HG03354 (cell line): ENCODE data around the gene S100P.
"Not testable (repeated sequence)": the region's sequence is repeated elsewhere in the genome, so short reads cannot be mapped to it uniquely, and the experiment has no call there.

ENCODE experiments used
- ATAC-seq: cut with Tn5 transposase; IDR thresholded peaks from one replicate; pipeline ENCODE4 v1.9.1; 2021; ENCODE audit warnings: mild to moderate bottlenecking; ENCODE audit not compliant: unreplicated experiment, poor library complexity, severe bottlenecking

S100P gene

GRCh38 chr4:6693231-6694176, at the start of gene S100P:
TSS of gene S100P (plus strand) at chr4:6693878. CDS start at chr4:6693933, 55 bp downstream.
- ATAC-seq: no peak

DNA sequence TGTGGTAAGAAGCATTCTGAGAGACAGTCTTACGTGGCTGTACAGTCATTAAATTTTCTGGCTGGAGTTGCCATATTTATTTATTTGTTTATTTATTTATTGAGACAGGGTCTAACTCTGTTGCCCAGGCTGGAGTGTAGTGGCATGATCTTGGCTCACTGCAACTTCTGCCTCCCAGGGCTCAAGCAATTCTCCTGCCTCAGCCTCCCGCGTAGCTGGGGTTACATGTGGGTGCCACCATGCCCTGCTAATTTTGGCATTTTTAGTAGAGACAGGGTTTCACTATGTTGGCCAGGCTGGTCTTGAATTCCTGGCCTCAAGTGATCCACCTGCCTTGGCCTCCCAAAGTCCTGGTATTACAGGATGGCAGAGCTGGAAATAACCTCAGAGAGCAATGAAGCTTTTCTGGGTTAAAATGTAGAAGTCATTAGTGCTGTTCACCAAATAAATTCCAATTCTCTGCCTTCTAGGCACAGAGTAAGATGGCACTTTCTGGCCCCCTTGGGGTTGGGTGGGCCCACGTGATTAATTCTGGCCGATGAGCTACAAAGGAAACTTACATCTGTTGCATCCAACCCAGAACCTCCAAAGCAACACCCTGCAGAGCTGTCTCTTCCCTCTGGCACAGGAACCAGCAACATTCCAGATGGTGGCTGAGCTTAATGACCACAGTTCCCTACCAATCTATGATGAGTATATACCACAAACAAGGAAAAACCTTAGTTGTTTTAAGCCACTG, 48.7 kb upstream of the S100P start:
- no peak for ATAC-seq

DNA sequence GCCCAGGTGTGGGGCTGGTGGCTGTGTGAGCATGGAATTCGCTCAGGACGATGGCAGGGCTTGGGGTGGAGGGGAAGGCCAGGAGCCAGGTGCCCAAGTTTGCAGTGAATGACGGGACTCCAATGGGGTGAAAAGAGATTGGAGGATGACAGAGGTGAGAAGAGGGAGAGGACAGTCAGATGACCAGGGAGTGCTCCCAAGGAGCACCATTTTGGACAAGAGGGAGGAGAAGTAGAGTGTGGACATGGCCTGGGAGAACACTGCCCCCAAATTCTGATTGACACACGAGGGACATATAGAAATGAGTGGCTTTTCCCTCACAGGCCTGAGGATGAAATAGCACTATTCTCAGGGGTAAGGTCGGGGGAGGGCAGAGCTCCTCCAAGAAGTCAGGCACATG, 46.5 kb upstream of the S100P start:
- ATAC-seq: no peak

DNA sequence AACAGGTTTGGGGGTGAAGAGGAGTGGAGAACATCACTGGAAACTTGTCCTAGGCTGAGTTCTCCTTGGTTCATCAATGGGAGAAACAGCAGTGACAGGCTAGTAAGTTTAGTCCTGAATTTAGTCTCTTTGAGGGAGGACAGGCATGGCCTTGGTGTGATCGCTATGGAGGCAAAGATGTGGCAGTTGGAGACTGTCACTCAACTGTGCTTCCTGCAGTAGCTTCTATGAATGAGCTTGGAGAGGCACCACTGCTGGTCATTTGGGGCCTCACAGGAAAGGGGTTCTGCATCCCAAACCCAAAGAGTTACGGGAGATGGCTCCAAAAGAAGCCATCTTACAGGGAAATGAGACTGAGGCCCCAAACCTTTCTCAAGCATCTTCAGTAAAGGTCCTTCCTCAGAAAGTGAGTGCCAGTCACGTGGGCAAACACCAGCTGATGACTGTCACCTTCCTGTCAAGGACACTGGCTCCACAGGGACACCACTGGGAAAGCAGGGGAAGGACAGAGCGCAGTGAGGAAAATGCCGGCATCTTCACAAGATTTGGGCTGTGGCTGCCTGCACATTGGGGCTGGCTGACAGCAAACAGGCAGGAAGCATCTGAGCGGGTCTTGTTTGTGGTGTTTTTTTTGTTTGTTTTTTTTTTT, 46.0 kb upstream of the S100P start:
- no peak for ATAC-seq

- no peak for ATAC-seq
Observed at GRCh38 chr4:6649216-6649615, 44.5 kb upstream of the S100P start.

- not testable (repeated sequence) for ATAC-seq
Observed at GRCh38 chr4:6654211-6654610, 39.5 kb upstream of the S100P start.

GRCh38 chr4:6655291-6655690, 38.4 kb upstream of the S100P start:
- not testable (repeated sequence) for ATAC-seq

GRCh38 chr4:6655924-6656323, 37.8 kb upstream of the S100P start:
- ATAC-seq: no peak

- no peak for ATAC-seq
Observed at GRCh38 chr4:6657242-6658208, 36.2 kb upstream of the S100P start.

GRCh38 chr4:6658209-6658595, 35.5 kb upstream of the S100P start:
- no peak for ATAC-seq

DNA sequence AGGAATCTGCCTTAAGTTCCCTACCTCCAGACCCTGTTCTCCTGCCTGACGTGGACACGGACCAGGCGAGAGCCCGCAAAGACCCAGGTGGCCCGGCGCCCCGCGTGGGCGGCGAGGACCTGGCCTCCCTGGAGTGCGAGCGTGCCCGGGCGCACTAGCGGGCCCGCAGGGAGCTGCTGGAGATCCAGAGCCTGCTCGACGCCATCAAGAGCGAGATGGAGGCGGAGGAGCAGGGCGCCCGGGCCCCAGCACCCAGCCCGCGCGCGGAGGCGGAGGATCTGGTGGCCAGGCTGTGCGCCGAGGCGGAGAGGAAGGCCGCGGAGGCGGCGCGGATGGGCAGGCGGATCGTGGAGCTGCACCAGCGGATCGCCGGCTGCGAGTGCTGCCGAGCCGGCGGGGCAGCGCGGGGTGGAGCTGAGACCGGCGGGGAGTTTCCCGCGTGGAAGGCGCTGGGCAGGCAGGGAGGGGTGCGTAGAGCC, 35.0 kb upstream of the S100P start:
- no peak for ATAC-seq

DNA sequence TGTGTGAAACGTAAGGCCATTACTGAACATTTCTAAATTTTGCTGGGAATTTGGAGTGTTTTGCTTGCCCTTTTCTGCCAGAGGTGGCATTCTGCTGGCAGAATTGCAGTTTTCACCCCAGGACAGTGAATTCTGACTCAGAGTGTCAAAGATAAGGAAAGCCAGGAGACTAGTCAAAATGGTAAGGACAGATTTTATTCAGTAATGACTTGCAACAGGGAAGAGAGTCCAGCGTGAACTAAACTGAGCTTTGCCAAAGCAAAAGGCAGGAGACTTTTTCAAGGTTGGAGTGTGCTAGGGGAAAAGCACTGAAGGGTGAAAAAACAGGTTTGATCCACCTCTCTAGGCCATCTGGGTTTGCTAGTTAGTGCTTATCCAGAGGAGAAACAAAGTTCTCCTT, 33.8 kb upstream of the S100P start:
- ATAC-seq: no peak

DNA sequence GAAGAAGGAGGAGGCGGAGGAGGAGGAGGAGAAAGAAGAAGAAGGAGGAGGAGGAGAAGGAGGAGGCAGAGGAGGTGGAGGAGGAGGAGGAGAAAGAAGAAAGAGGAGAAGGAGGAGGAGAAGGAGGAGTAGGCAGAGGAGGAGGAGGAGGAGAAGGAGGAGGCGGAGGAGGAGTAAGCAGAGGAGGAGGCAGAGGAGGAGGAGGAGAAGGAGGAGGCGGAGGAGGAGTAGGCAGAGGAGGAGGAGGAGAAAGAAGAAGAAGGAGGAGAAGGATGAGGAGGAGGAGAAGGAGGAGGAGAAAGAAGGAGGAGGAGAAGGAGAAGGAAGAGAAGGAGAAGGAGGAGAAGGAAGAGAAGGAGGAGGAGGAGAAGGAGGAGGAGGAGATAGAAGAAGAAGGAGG, 33.2 kb upstream of the S100P start:
- no peak for ATAC-seq

GRCh38 chr4:6662591-6662990, 31.1 kb upstream of the S100P start:
- ATAC-seq: no peak

- ATAC-seq: no peak
Observed at GRCh38 chr4:6663596-6664393, 29.9 kb upstream of the S100P start.

DNA sequence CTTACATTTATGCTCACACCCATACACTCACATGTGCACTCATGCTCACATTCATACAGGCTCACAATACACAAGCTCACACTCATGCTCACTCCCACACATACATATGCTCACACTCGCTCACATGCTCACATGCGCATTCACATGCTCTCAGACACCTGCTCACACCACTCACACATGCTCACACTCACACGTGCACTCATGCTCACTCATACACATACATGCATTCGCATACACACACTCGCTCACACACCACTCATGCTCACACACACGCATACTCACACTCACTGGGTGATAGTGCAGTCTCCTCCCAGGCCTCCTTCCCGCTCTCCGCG, 28.4 kb upstream of the S100P start:
- ATAC-seq: no peak

DNA sequence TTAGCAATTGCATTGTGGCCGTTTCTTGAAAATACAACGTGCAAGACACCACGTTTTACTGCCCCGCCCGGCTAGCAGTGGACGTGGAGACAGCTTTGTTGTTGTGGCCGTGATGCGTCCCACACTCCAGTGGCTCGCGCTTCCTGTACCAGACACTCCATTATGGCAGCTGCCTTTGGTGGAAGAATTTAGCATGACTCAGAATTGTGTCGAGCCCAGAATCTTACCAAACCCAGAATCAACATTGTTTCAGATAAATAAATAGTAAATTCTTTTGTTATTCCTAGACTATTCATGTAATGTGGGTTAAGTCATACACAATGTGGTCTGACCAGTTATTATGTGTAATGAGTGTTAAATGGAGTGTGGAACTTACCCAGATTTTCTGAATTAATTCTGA, 25.3 kb upstream of the S100P start:
- ATAC-seq: no peak

GRCh38 chr4:6671648-6672047, 22.0 kb upstream of the S100P start:
- ATAC-seq: no peak

GRCh38 chr4:6672131-6672530, 21.5 kb upstream of the S100P start:
- no peak for ATAC-seq
